Measurements from ENCODE around the gene LDAH. TPM values are rescaled to one million over a fixed set of nuclear protein-coding genes. Genes with fewer than 3 reads are reported as not detected.

Gene LDAH
- total and polyA plus RNA-seq, 2 donors (not counting 3 experiments of a cell fraction or from before 2014, with no cell fraction given), result 12.3 to 24.0 TPM

- dilution Hi-C loops (cut with MboI; ENCODE audit: extremely low pct_ligation_motif_present, low sequenced_read_pairs), result no loop called here
- FAIRE-seq, result no peak
- DNase-seq (ENCODE audit: low read depth, low spot score), result no peak
Measured at GRCh38 chr2:20691076-20691734, 131.7 kb downstream of the LDAH start.

More at GRCh38 chr2:20691076-20691734, 131.7 kb downstream of the LDAH start:
- Histone ChIP-seq H2AFZ (ENCODE audit: low read depth, low read length) (no peak overlapping the region), H3K4me1 (ENCODE audit: control insufficient read depth, extremely low read depth, insufficient read depth, low read length) (no peaks in the 10 kb centered on the region), H3K9me1 (replicated peaks; ENCODE audit: control insufficient read depth, extremely low read depth, insufficient read depth, low read length) (no peaks in the 10 kb centered on the region), H3K27ac (ENCODE audit: insufficient read depth, low read depth, low read length) (no peak overlapping the region), H3K4me3 (replicated peaks in 1 of 3; ENCODE audit: insufficient read depth in 1 of 3, low read depth in 1 of 3, low read length in 3 of 3) (no peak overlapping the region), H3K27me3 (ENCODE audit: control insufficient read depth in 2 of 2, insufficient read depth in 2 of 2, low read length in 2 of 2) (no peaks in the 10 kb centered on the region), H3K4me2 (ENCODE audit: insufficient read depth, low read length) (no peak overlapping the region), H3K9ac (replicated peaks; ENCODE audit: extremely low read depth, insufficient read depth, low read length) (no peak overlapping the region), H4K20me1 (replicated peaks; ENCODE audit: control insufficient read depth, extremely low read depth, insufficient read depth, low read length) (no peaks in the 10 kb centered on the region), H3K36me3 (ENCODE audit: control insufficient read depth in 2 of 2, extremely low read depth in 1 of 2, insufficient read depth in 2 of 2, low read length in 2 of 2) (peaks cover 0 to 12% of the 10 kb centered on the region in 2 experiments), H3K9me3 (replicated peaks; ENCODE audit: control insufficient read depth, insufficient read depth, low read length) (no peaks in the 10 kb centered on the region), H3K79me2 (ENCODE audit: control insufficient read depth, insufficient read depth, low read length) (no peaks in the 10 kb centered on the region)
- ChIA-PET CTCF (interaction anchor here (0.8 to 2.6 kb wide), 3 partner anchors 16 to 272 kb away, joined by 3 to 12 read pairs (median 6); no protein-coding TSS in a partner anchor), POLR2A (no interaction called here)
- BruUV-seq (replicated peaks), result no TSS peak
- no peak for TF ChIP-seq JUN (IDR thresholded peaks at IDR 0.05; ENCODE audit: borderline replicate concordance, insufficient read depth, insufficient read length, low read depth)
- no peak for TF ChIP-seq POLR2A (IDR thresholded peaks at IDR 0.05; ENCODE audit: low read depth, low read length)
- TF ChIP-seq EZH2 (IDR thresholded peaks at IDR 0.05; ENCODE audit: borderline replicate concordance, low read depth, low read length, severe bottlenecking), result no peak
- TF ChIP-seq MAX (IDR thresholded peaks at IDR 0.05; ENCODE audit: insufficient read depth, insufficient read length), result no peak
- TF ChIP-seq CTCF (IDR thresholded peaks at IDR 0.05; ENCODE audit: extremely low read depth in 1 of 2, insufficient read depth in 1 of 2, low read depth in 1 of 2, low read length in 2 of 2), result no peak
- TF ChIP-seq POLR2AphosphoS5 (IDR thresholded peaks at IDR 0.05; ENCODE audit: insufficient read depth, low read depth, low read length), result no peak
- no peak for TF ChIP-seq FOS (IDR thresholded peaks at IDR 0.05; ENCODE audit: borderline replicate concordance, insufficient read depth, low read length)
- no peak for TF ChIP-seq GATA2 (IDR thresholded peaks at IDR 0.05; ENCODE audit: insufficient read depth, insufficient read length, low read depth, low read length)
- TF ChIP-seq MYC (IDR thresholded peaks at IDR 0.05; ENCODE audit: low read depth, low read length), result no peak
- intact Hi-C loops (cut with micrococcal nuclease), result no loop called here

All from endothelial cell of umbilical vein (primary cell).